A549 treated with dexamethasone at 1 μM for 4 hours (cell line): ENCODE data around the gene IRX1. TPM values are rescaled to one million over a fixed set of nuclear protein-coding genes. Genes with fewer than 3 reads are reported as not detected.

Experiments used
- total RNA-seq: library from RNA; stranded (reverse); fragments of 200-300 nt; extraction: Qiagen RNA extraction; gene quantifications from 5 replicates; pipeline ENCODE4 v1.2.3, GENCODE V29; 2022

The IRX1 gene
- total RNA-seq, result not detected in 5 replicates

GRCh38 chr5:3595006-3595961 lies at the start of gene IRX1:
Gene IRX1, plus strand, starts transcription at chr5:3595832. Its CDS starts 274 bp downstream, at chr5:3596106.

